Breast epithelium (tissue), 4 donors: Measurements from ENCODE around the gene DEFB121. TPM values are rescaled to one million over a fixed set of nuclear protein-coding genes. Genes with fewer than 3 reads are reported as not detected.

ENCODE experiments used
- DNase-seq, 2 donors: peaks; one replicate each; pipeline ENCODE4 v3.0.0-alpha.2; 2019; ENCODE audit warnings: low spot score in 2 of 2
- H3K27ac ChIP-seq, 2 donors: fragments of 200-600 bp; sonication (generic) in 1 of 2; one replicate each; pipeline ENCODE4 v1.5.1; 2016 to 2019; ENCODE audit warnings: mild to moderate bottlenecking in 1 of 2
- H3K27me3 ChIP-seq, 2 donors: fragments of 200-600 bp; sonication (generic) in 1 of 2; one replicate each; pipeline versions ENCODE4 v1.5.1 to v1.6.0; 2017 to 2019; ENCODE audit warnings: control low read depth in 1 of 2, mild to moderate bottlenecking in 1 of 2
- H3K36me3 ChIP-seq: fragments of 200-600 bp; one replicate; pipeline ENCODE4 v1.5.1; 2019
- H3K4me1 ChIP-seq, 2 donors: fragments of 200-600 bp; sonication (generic); one replicate each; pipeline ENCODE4 v1.5.1; 2016 to 2019; ENCODE audit warnings: control low read depth in 1 of 2
- H3K4me3 ChIP-seq, 3 donors: fragments of 200-600 bp; sonication (generic); 1 replicate in 2 of 3; 2 replicates in 1 of 3; pipeline ENCODE4 v1.5.1; 2016 to 2019; ENCODE audit warnings: mild to moderate bottlenecking in 3 of 3, moderate library complexity in 2 of 3
- H3K9me3 ChIP-seq, 2 donors: fragments of 200-600 bp; sonication (generic) in 1 of 2; one replicate each; pipeline ENCODE4 v1.5.1; 2016 to 2019; ENCODE audit warnings: control low read depth in 1 of 2
- POLR2A ChIP-seq: fragments of 450-650 bp; IDR thresholded peaks from one replicate; pipeline ENCODE4 v1.6.1; 2016; ENCODE audit warnings: antibody characterized with exemption, mild to moderate bottlenecking, moderate library complexity
- POLR2AphosphoS5 ChIP-seq, 3 donors: sonication (generic); formaldehyde crosslinking; IDR thresholded peaks; one replicate each; pipeline ENCODE4 v1.6.1; 2017; ENCODE audit warnings: antibody characterized with exemption in 3 of 3
- intact Hi-C: fragments of 100-400 bp; cut with DNase I; formaldehyde crosslinking; loops from one replicate; pipeline ENCODE4 v1.15.1; 2023; ENCODE audit warnings: low total_unique reads
- total RNA-seq, 3 donors: library from RNA; depleted of rRNA; stranded (reverse); fragments of >200 nt; gene quantifications; one replicate each; pipeline ENCODE4 v1.1.0, GENCODE V29; 2016
- TF ChIP-seq, protein P1 (sequence below), 3 donors: fragments of 450-650 bp; IDR thresholded peaks; one replicate each; pipeline ENCODE4 v1.5.1; 2016 to 2017; ENCODE audit warnings: antibody characterized with exemption in 3 of 3, mild to moderate bottlenecking in 3 of 3, moderate library complexity in 3 of 3

DEFB121 gene, protein sequence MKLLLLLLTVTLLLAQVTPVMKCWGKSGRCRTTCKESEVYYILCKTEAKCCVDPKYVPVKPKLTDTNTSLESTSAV
- total RNA-seq: not detected

DNA sequence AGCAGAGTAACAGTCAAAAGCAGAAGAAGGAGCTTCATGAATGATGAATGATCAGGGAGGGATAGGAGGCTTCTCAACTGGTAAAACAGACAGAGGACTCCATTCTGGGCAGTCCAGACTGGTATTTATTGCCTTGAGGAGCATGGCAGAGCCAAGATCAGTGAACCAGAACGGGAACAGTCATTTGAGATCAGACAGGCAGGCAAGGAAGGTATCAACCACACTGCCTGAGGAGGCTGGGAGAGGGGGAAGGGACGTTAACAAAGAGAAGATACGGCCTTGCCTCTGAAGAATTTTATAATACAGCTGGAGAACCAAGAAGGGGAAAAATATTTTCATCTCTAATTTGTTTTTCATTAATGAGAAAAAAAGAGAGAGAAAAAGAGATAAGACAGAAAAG is at the start of gene DEFB121:
TSS of gene DEFB121 (minus strand) at position 101 of the 400 bp plus-strand sequence. CDS start at position 38, 63 bp downstream.
- H3K9me3 ChIP-seq: no peaks in the 10 kb centered on the region
- H3K4me1 ChIP-seq: no peaks in the 10 kb centered on the region
- H3K27ac ChIP-seq: no peak within 1 kb of the TSS
- no peak within 1 kb of the TSS for H3K4me3 ChIP-seq
- TF ChIP-seq, protein P1, sequence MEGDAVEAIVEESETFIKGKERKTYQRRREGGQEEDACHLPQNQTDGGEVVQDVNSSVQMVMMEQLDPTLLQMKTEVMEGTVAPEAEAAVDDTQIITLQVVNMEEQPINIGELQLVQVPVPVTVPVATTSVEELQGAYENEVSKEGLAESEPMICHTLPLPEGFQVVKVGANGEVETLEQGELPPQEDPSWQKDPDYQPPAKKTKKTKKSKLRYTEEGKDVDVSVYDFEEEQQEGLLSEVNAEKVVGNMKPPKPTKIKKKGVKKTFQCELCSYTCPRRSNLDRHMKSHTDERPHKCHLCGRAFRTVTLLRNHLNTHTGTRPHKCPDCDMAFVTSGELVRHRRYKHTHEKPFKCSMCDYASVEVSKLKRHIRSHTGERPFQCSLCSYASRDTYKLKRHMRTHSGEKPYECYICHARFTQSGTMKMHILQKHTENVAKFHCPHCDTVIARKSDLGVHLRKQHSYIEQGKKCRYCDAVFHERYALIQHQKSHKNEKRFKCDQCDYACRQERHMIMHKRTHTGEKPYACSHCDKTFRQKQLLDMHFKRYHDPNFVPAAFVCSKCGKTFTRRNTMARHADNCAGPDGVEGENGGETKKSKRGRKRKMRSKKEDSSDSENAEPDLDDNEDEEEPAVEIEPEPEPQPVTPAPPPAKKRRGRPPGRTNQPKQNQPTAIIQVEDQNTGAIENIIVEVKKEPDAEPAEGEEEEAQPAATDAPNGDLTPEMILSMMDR (IDR thresholded peaks at IDR 0.05): no peak
- TF ChIP-seq POLR2A: no peak
- TF ChIP-seq POLR2AphosphoS5 (IDR thresholded peaks at IDR 0.05): no peak
- no peak for DNase-seq
- H3K27me3 ChIP-seq: peaks cover 0 to 5% of the 10 kb centered on the region in 2 donors
- no peaks in the 10 kb centered on the region for H3K36me3 ChIP-seq
- intact Hi-C loops: no loop called here

DNA sequence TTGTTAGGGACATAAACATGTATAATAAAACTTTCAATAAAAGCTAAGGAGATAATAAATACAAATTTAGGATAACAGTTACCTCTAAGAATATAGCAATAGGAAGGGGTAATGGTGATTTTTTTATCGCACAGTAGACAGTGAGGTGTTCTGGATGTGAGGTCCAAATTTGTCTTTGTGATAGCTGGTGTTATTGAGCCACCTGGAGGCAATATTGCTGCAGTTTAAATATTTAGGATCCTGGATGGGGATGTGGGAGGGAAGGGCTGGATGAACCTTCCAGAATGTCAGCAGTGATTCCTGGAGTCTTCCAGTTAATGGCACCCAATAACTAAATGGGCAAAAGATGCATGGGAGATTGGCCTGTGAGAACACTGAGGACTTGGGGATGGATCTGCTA is 48.3 kb upstream of the DEFB121 start:
- Histone ChIP-seq H3K9me3 (no peaks in the 10 kb centered on the region), H3K27ac (no peak overlapping the region), H3K27me3 (no peaks in the 10 kb centered on the region), H3K36me3 (no peaks in the 10 kb centered on the region), H3K4me3 (no peak overlapping the region), H3K4me1 (no peaks in the 10 kb centered on the region)
- intact Hi-C loops: no loop called here
- TF ChIP-seq POLR2A (no peak), POLR2AphosphoS5 (IDR thresholded peaks at IDR 0.05) (no peak)
- TF ChIP-seq, protein P1 (IDR thresholded peaks at IDR 0.05): no peak
- DNase-seq: no peak

DNA sequence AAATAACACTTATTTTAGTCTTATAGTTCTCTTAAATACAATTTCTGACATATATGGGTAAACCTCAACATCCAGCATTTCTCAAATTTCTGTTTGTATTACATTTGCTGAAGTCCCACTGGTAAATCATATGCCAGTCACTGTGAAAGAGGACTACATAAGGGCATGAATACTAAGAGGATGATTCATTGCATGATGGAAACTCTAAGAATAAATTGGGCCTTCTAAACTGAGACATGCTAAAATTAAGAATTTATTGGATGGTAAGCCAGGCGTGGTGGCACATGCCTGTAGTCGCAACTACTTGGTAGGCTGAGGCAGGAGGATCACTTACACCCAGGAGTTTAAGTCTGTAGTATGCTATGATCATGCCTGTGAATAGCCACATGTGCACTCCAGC is 46.6 kb upstream of the DEFB121 start:
- H3K27ac ChIP-seq: no peak overlapping the region
- intact Hi-C loops: no loop called here
- no peaks in the 10 kb centered on the region for H3K36me3 ChIP-seq
- H3K4me1 ChIP-seq: no peaks in the 10 kb centered on the region
- no peaks in the 10 kb centered on the region for H3K9me3 ChIP-seq
- no peaks in the 10 kb centered on the region for H3K27me3 ChIP-seq
- TF ChIP-seq POLR2AphosphoS5 (IDR thresholded peaks at IDR 0.05) (no peak), POLR2A (no peak)
- TF ChIP-seq, protein P1 (IDR thresholded peaks at IDR 0.05): no peak
- no peak for DNase-seq
- no peak overlapping the region for H3K4me3 ChIP-seq

DNA sequence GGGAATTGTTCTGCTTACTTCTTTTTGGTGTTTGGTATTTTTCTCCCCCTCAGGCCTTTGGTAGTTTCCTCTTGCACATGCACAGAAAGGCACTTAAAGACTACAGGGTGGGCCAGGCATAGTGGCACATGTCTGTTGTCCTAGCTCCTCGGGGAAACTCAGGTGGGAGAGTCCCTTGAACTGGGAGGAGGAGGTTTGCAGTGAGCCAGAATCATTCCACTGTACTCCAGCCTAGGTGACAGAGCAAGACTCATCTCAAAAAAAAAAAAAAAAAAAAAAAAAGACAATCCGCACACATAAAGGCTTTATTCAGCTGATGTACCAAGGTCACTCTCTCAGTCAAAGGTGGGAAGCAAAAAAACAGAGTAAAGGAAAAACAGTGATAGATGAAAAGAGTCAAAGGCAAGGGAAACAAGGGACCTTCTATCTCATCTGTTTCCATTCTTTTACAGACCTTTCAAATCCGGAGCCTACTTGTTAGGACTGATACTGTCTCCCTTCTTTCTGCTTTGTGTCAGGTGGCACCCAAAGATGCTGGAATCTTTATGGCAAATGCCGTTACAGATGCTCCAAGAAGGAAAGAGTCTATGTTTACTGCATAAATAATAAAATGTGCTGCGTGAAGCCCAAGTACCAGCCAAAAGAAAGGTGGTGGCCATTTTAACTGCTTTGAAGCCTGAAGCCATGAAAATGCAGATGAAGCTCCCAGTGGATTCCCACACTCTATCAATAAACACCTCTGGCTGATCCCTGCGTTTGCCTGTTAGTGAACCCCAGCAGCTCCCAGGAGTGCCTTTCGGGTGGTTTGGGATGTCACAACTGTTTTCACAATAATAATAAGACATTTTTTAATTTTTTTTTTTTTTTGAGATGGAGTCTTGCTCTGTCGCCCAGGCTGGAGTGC is 43.7 kb upstream of the DEFB121 start:
- Histone ChIP-seq H3K9me3 (no peaks in the 10 kb centered on the region), H3K36me3 (no peaks in the 10 kb centered on the region), H3K4me1 (no peaks in the 10 kb centered on the region), H3K27me3 (no peaks in the 10 kb centered on the region), H3K27ac (no peak overlapping the region), H3K4me3 (no peak overlapping the region)
- TF ChIP-seq POLR2AphosphoS5 (IDR thresholded peaks at IDR 0.05): no peak
- TF ChIP-seq POLR2A: no peak
- TF ChIP-seq, protein P1 (IDR thresholded peaks at IDR 0.05): no peak
- intact Hi-C loops: no loop called here
- no peak for DNase-seq
